Naive thymus-derived CD8-positive, alpha-beta T cell (primary cell): ENCODE data around the gene HJV. TPM values are rescaled to one million over a fixed set of nuclear protein-coding genes. Genes with fewer than 3 reads are reported as not detected.

Experiments
- ATAC-seq, 2 donors: fragments of 150-1000 bp; cut with Tn5 transposase in 1 of 2; sonication (Bioruptor Pico), chemical (Tn5 transposase) in 1 of 2; 1 replicate in 1 of 2; 2 replicates in 1 of 2; pipeline ENCODE4 v1.10.0; 2021; ENCODE audit warnings: mild to moderate bottlenecking in 2 of 2, moderate library complexity in 2 of 2
- POLR2A ChIA-PET: fragments of 350-600 bp; sonication (Branson Sonifier 250); formaldehyde crosslinking; loops from one replicate; lab custom pipeline; 2021; ENCODE audit warnings: antibody characterized with exemption; lab: Charles Lee
- DNase-seq, 10 donors: peaks; one replicate each; pipeline versions ENCODE4 v3.0.0 to v3.0.0-alpha.2; 2020 to 2022
- H3K27ac Mint-ChIP-seq, 10 donors: one replicate each; pipeline ENCODE4 v1.8.0; 2020 to 2022; ENCODE audit warnings: mild to moderate bottlenecking in 10 of 10, mixed read lengths in 10 of 10, moderate library complexity in 4 of 10, inconsistent platforms in 1 of 10
- H3K27me3 Mint-ChIP-seq, 5 donors: one replicate each; pipeline ENCODE4 v1.8.0; 2021 to 2022; ENCODE audit warnings: mixed read lengths in 5 of 5
- H3K36me3 Mint-ChIP-seq, 3 donors: one replicate each; pipeline ENCODE4 v1.8.0; 2020 to 2022; ENCODE audit warnings: mixed read lengths in 3 of 3, mild to moderate bottlenecking in 2 of 3, inconsistent platforms in 1 of 3
- H3K4me1 Mint-ChIP-seq, 4 donors: one replicate each; pipeline ENCODE4 v1.8.0; 2021 to 2022; ENCODE audit warnings: mixed read lengths in 4 of 4
- H3K4me3 Mint-ChIP-seq, 10 donors: one replicate each; pipeline ENCODE4 v1.8.0; 2020 to 2022; ENCODE audit warnings: mild to moderate bottlenecking in 10 of 10, mixed read lengths in 10 of 10, moderate library complexity in 6 of 10, inconsistent platforms in 1 of 10
- H3K9me3 Mint-ChIP-seq, 9 donors: one replicate each; pipeline ENCODE4 v1.8.0; 2020 to 2022; ENCODE audit warnings: mixed read lengths in 9 of 9, mild to moderate bottlenecking in 3 of 9, inconsistent platforms in 1 of 9, moderate library complexity in 1 of 9
- polyA plus RNA-seq, 3 donors: library from polyadenylated mRNA; unstranded; fragments of 300-500 nt; fragmentation: Illumina TruSeq; gene quantifications; one replicate each; pipeline ENCODE4 v1.2.3, GENCODE V29; 2021
- total RNA-seq, 8 experiments: library from RNA in 2 of 8; stranded (reverse) in 2 of 8; gene quantifications; one replicate each; pipeline ENCODE4 v1.2.3 and lab custom pipeline; 2021 to 2026

The HJV gene
- total and polyA plus RNA-seq, 5 experiments from 2014 or later = not detected

GRCh38 chr1:145997718-145998023 is 23.9 kb downstream of the HJV start:
- peaks cover 27 to 70% (median 48%) of the 10 kb centered on the region in 4 donors for H3K4me1 Mint-ChIP-seq
- no peaks in the 10 kb centered on the region for H3K27me3 Mint-ChIP-seq
- DNase-seq (no peak), ATAC-seq (no peak)
- peaks cover 37 to 40% (median 38%) of the 10 kb centered on the region in 3 donors for H3K36me3 Mint-ChIP-seq
- peak overlapping the region; percentile 95 to 100 (median 99) for H3K27ac Mint-ChIP-seq
- POLR2A ChIA-PET = interaction anchor here (1.9 to 30.6 kb wide), 9 partner anchors 3 to 174 kb away, joined by 6 to 1573 read pairs (median 49); partner anchors contain the start of genes ANKRD34A, LIX1L, NUDT17 and PEX11B
- peaks cover 0 to 8% (median 0%) of the 10 kb centered on the region in 9 donors for H3K9me3 Mint-ChIP-seq
- H3K4me3 Mint-ChIP-seq = peak overlapping the region; percentile 91 to 100 (median 99)

GRCh38 chr1:145997016-145997717 is 24.4 kb downstream of the HJV start:
- peak overlapping the region; percentile 95 to 100 (median 99) for H3K27ac Mint-ChIP-seq
- peaks cover 28 to 72% (median 51%) of the 10 kb centered on the region in 4 donors for H3K4me1 Mint-ChIP-seq
- H3K36me3 Mint-ChIP-seq = peaks cover 42 to 45% (median 44%) of the 10 kb centered on the region in 3 donors
- H3K4me3 Mint-ChIP-seq = peak overlapping the region; percentile 91 to 100 (median 99)
- POLR2A ChIA-PET = interaction anchor here (1.0 to 30.6 kb wide), 11 partner anchors 3 to 173 kb away, joined by 3 to 1573 read pairs (median 39); partner anchors contain the start of genes ANKRD34A, LIX1L, NUDT17 and PEX11B
- DNase-seq = peak; percentile 44 to 87 (median 65)
- ATAC-seq = peak; percentile 59 to 68
- H3K27me3 Mint-ChIP-seq = no peaks in the 10 kb centered on the region
- H3K9me3 Mint-ChIP-seq = peaks cover 0 to 8% (median 0%) of the 10 kb centered on the region in 9 donors

- H3K36me3 Mint-ChIP-seq = peaks cover 45 to 50% (median 48%) of the 10 kb centered on the region in 3 donors
Measured at GRCh38 chr1:145996433-145997015, 25.0 kb downstream of the HJV start, which contains the start of gene TXNIP. Gene TXNIP, minus strand, starts transcription at chr1:145996579. Its CDS starts 313 bp downstream, at chr1:145996266.

GRCh38 chr1:145995964-145996432 is 25.5 kb downstream of the HJV start:
- Mint-ChIP-seq H3K27ac (peak overlapping the region; percentile 95 to 100 (median 99)), H3K27me3 (no peaks in the 10 kb centered on the region), H3K4me3 (peak overlapping the region; percentile 91 to 100 (median 99)), H3K36me3 (peaks cover 45 to 54% (median 48%) of the 10 kb centered on the region in 3 donors), H3K4me1 (peaks cover 33 to 73% (median 52%) of the 10 kb centered on the region in 4 donors), H3K9me3 (peaks cover 0 to 8% (median 0%) of the 10 kb centered on the region in 9 donors)
- DNase-seq (no peak), ATAC-seq (no peak)
- POLR2A ChIA-PET = interaction anchor here (1.0 to 30.6 kb wide), 11 partner anchors 5 to 151 kb away, joined by 3 to 1573 read pairs (median 39); partner anchors contain the start of genes ANKRD34A, LIX1L, NUDT17 and PEX11B

More at GRCh38 chr1:145996433-145997015, 25.0 kb downstream of the HJV start, which contains the start of gene TXNIP:
- peak; percentile 67 to 85 for ATAC-seq
- POLR2A ChIA-PET = interaction anchor here (1.0 to 30.6 kb wide), 12 partner anchors 4 to 173 kb away, joined by 3 to 1573 read pairs (median 32); partner anchors contain the start of genes ANKRD34A, LIX1L, NUDT17 and PEX11B
- Mint-ChIP-seq H3K27ac (peak within 1 kb of the TSS; percentile 95 to 100 (median 99)), H3K27me3 (no peaks in the 10 kb centered on the region), H3K9me3 (peaks cover 0 to 8% (median 0%) of the 10 kb centered on the region in 9 donors), H3K4me1 (peaks cover 31 to 72% (median 51%) of the 10 kb centered on the region in 4 donors), H3K4me3 (peak within 1 kb of the TSS; percentile 91 to 100 (median 99))
- DNase-seq = peak; percentile 88 to 98 (median 91)

- Mint-ChIP-seq H3K4me3 (peak overlapping the region; percentile 91 to 100 (median 99)), H3K36me3 (peaks cover 45 to 54% (median 50%) of the 10 kb centered on the region in 3 donors), H3K4me1 (peaks cover 36 to 76% (median 58%) of the 10 kb centered on the region in 4 donors), H3K27me3 (no peaks in the 10 kb centered on the region), H3K9me3 (peaks cover 0 to 8% (median 0%) of the 10 kb centered on the region in 9 donors), H3K27ac (peak overlapping the region; percentile 95 to 100 (median 99))
- POLR2A ChIA-PET = interaction anchor here (1.8 to 30.6 kb wide), 8 partner anchors 5 to 137 kb away, joined by 8 to 1573 read pairs (median 66); partner anchors contain the start of genes ANKRD34A, LIX1L, PEX11B and PIAS3
- DNase-seq = no peak
- no peak for ATAC-seq
Measured at GRCh38 chr1:145995148-145995881, 26.2 kb downstream of the HJV start.

GRCh38 chr1:145994391-145995120 is 27.0 kb downstream of the HJV start:
- Mint-ChIP-seq H3K9me3 (peaks cover 0 to 8% (median 0%) of the 10 kb centered on the region in 9 donors), H3K27me3 (no peaks in the 10 kb centered on the region), H3K4me3 (peak overlapping the region; percentile 91 to 100 (median 99)), H3K27ac (peak overlapping the region; percentile 90 to 100 (median 99)), H3K36me3 (peaks cover 45 to 54% (median 50%) of the 10 kb centered on the region in 3 donors), H3K4me1 (peaks cover 33 to 75% (median 55%) of the 10 kb centered on the region in 4 donors)
- peak in 2 of 10 donors; percentile 33 for DNase-seq
- POLR2A ChIA-PET = interaction anchor here (0.5 to 30.6 kb wide), 9 partner anchors 6 to 134 kb away, joined by 5 to 1573 read pairs (median 49); partner anchors contain the start of genes ANKRD34A, LIX1L, PEX11B and POLR3GL
- no peak for ATAC-seq

GRCh38 chr1:145993618-145994390 is 27.7 kb downstream of the HJV start:
- Mint-ChIP-seq H3K27me3 (no peaks in the 10 kb centered on the region), H3K27ac (peak overlapping the region; percentile 90 to 100 (median 99)), H3K4me3 (peak overlapping the region; percentile 91 to 100 (median 99)), H3K4me1 (peaks cover 29 to 72% (median 53%) of the 10 kb centered on the region in 4 donors), H3K9me3 (peaks cover 0 to 8% (median 0%) of the 10 kb centered on the region in 9 donors), H3K36me3 (peaks cover 45 to 54% (median 50%) of the 10 kb centered on the region in 3 donors)
- no peak for DNase-seq
- POLR2A ChIA-PET = interaction anchor here (0.5 to 30.6 kb wide), 9 partner anchors 7 to 136 kb away, joined by 4 to 1573 read pairs (median 49); partner anchors contain the start of genes ANKRD34A, LIX1L, PEX11B and PIAS3
- ATAC-seq = no peak

GRCh38 chr1:145992958-145993617 is 28.4 kb downstream of the HJV start:
- peaks cover 45 to 54% (median 50%) of the 10 kb centered on the region in 3 donors for H3K36me3 Mint-ChIP-seq
- POLR2A ChIA-PET = interaction anchor here (0.7 to 30.6 kb wide), 8 partner anchors 6 to 135 kb away, joined by 3 to 1573 read pairs (median 54); partner anchors contain the start of genes ANKRD34A, LIX1L, PEX11B and PIAS3

GRCh38 chr1:145992502-145992936 is 29.0 kb downstream of the HJV start:
- POLR2A ChIA-PET = interaction anchor here (0.7 to 30.6 kb wide), 7 partner anchors 5 to 134 kb away, joined by 3 to 1573 read pairs (median 83); partner anchors contain the start of genes ANKRD34A, LIX1L, PEX11B and PIAS3
- Mint-ChIP-seq H3K36me3 (peaks cover 45 to 54% (median 50%) of the 10 kb centered on the region in 3 donors), H3K9me3 (peaks cover 0 to 8% (median 0%) of the 10 kb centered on the region in 9 donors), H3K4me1 (peaks cover 33 to 72% (median 56%) of the 10 kb centered on the region in 4 donors), H3K27me3 (no peaks in the 10 kb centered on the region), H3K4me3 (peak overlapping the region; percentile 91 to 100 (median 99)), H3K27ac (peak overlapping the region; percentile 79 to 99 (median 98))
- DNase-seq (no peak), ATAC-seq (no peak)

More at GRCh38 chr1:145992958-145993617, 28.4 kb downstream of the HJV start:
- H3K4me3 Mint-ChIP-seq = peak overlapping the region; percentile 91 to 100 (median 99)
- H3K9me3 Mint-ChIP-seq = peaks cover 0 to 8% (median 0%) of the 10 kb centered on the region in 9 donors
- DNase-seq (no peak), ATAC-seq (no peak)
- H3K4me1 Mint-ChIP-seq = peaks cover 33 to 72% (median 54%) of the 10 kb centered on the region in 4 donors
- no peaks in the 10 kb centered on the region for H3K27me3 Mint-ChIP-seq
- peak overlapping the region; percentile 90 to 100 (median 99) for H3K27ac Mint-ChIP-seq
